Right ventricle myocardium inferior (tissue), 1 donor: Measurements from ENCODE around the gene OPTN. TPM values are rescaled to one million over a fixed set of nuclear protein-coding genes. Genes with fewer than 3 reads are reported as not detected.
A peak's percentile ranks its signal among the peaks of the same experiment; 100 is the strongest.
"Not testable (repeated sequence)": the region's sequence is repeated elsewhere in the genome, so short reads cannot be mapped to it uniquely, and the experiment has no call there.

Source experiments
- ATAC-seq: fragments of 200-7000 bp; cut with Tn5 transposase; one replicate; pipeline ENCODE4 v1.9.1; 2020; ENCODE audit warnings: mild to moderate bottlenecking, moderate library complexity
- DNase-seq: peaks from one replicate; pipeline ENCODE4 v3.0.0; 2021; ENCODE audit errors: missing footprints
- intact Hi-C: fragments of 100-400 bp; cut with DNase I; formaldehyde crosslinking; loops from one replicate; pipeline ENCODE4 v1.11.0; 2022
- total RNA-seq: library from RNA; stranded (reverse); fragmentation: NEBNext Ultra II Directional; extraction: Animal tissue kit (Norgen Biotek cat#: 25700); gene quantifications from one replicate; pipeline ENCODE4 v1.2.1, GENCODE V29; 2021
- donor health status: DM: no; HTN: yes; CAD: no; lungs with severe emphysema.

Gene OPTN
- total RNA-seq, 1 donor from 2014 or later = 146 TPM

- intact Hi-C loops = no loop called here
- no peak for ATAC-seq
- no peak for DNase-seq
Measured at GRCh38 chr10:13110908-13111307, 10.9 kb downstream of the OPTN start.

- ATAC-seq (no peak), DNase-seq (no peak)
- intact Hi-C loops = no loop called here
Measured at GRCh38 chr10:13113544-13113943, 13.6 kb downstream of the OPTN start.

GRCh38 chr10:13115832-13116803 lies 16.2 kb downstream of the OPTN start:
- intact Hi-C loops = no loop called here
- DNase-seq = no peak
- peak; percentile 55 for ATAC-seq

- peak; percentile 45 for ATAC-seq
Measured at GRCh38 chr10:13117841-13118783, 18.1 kb downstream of the OPTN start.

GRCh38 chr10:13118784-13119410 lies 18.9 kb downstream of the OPTN start:
- intact Hi-C loops = no loop called here
- DNase-seq (no peak), ATAC-seq (peak; percentile 11)

More at GRCh38 chr10:13117841-13118783, 18.1 kb downstream of the OPTN start:
- DNase-seq = no peak
- intact Hi-C loops = no loop called here

- ATAC-seq (peak; percentile 82), DNase-seq (no peak)
- intact Hi-C loops = no loop called here
Measured at GRCh38 chr10:13120786-13121499, 21.0 kb downstream of the OPTN start.

GRCh38 chr10:13121500-13121854 lies 21.5 kb downstream of the OPTN start:
- peak; percentile 73 for ATAC-seq
- intact Hi-C loops = no loop called here
- no peak for DNase-seq

- DNase-seq (no peak), ATAC-seq (no peak)
- intact Hi-C loops = no loop called here
Measured at GRCh38 chr10:13136651-13137050, 36.7 kb downstream of the OPTN start.

GRCh38 chr10:13139150-13139549 lies 39.2 kb downstream of the OPTN start:
- no peak for DNase-seq
- intact Hi-C loops = no loop called here
- no peak for ATAC-seq

GRCh38 chr10:13139676-13140075 lies 39.7 kb downstream of the OPTN start:
- DNase-seq (no peak), ATAC-seq (no peak)
- intact Hi-C loops = no loop called here

- DNase-seq = no peak
- ATAC-seq = no peak
- intact Hi-C loops = no loop called here
Measured at GRCh38 chr10:13140627-13141190, 40.7 kb downstream of the OPTN start.

- ATAC-seq (no peak), DNase-seq (no peak)
- intact Hi-C loops = no loop called here
Measured at GRCh38 chr10:13143766-13144165, 43.8 kb downstream of the OPTN start.

- intact Hi-C loops = no loop called here
- ATAC-seq = no peak
Measured at GRCh38 chr10:13144814-13145213, 44.9 kb downstream of the OPTN start.

GRCh38 chr10:13146379-13146778 lies 46.4 kb downstream of the OPTN start:
- DNase-seq = no peak
- no peak for ATAC-seq
- intact Hi-C loops = no loop called here

More at GRCh38 chr10:13144814-13145213, 44.9 kb downstream of the OPTN start:
- DNase-seq = no peak

GRCh38 chr10:13147161-13147560 lies 47.2 kb downstream of the OPTN start:
- intact Hi-C loops = no loop called here
- no peak for ATAC-seq

GRCh38 chr10:13152296-13152695 lies 52.3 kb downstream of the OPTN start:
- DNase-seq (no peak), ATAC-seq (no peak)
- intact Hi-C loops = no loop called here

More at GRCh38 chr10:13147161-13147560, 47.2 kb downstream of the OPTN start:
- no peak for DNase-seq

- DNase-seq, intact Hi-C loops, ATAC-seq: not testable (repeated sequence)
Measured at GRCh38 chr10:13155860-13156259, 55.9 kb downstream of the OPTN start.

GRCh38 chr10:13158401-13158800 lies 58.4 kb downstream of the OPTN start:
- DNase-seq (no peak), ATAC-seq (no peak)
- intact Hi-C loops = no loop called here
